Suprapubic skin (tissue), 3 donors: ENCODE measurements around the gene TGM6.

Experiments used
- CTCF ChIP-seq, 2 donors: fragments of 200-600 bp in 1 of 2; fragments of 450-650 bp in 1 of 2; sonication (generic) in 1 of 2; IDR thresholded peaks; one replicate each; pipeline ENCODE4 v1.5.1; 2016 to 2019; ENCODE audit warnings: antibody characterized with exemption in 2 of 2, mild to moderate bottlenecking in 1 of 2, moderate library complexity in 1 of 2
- POLR2A ChIP-seq, 2 donors: fragments of 450-650 bp; IDR thresholded peaks; one replicate each; pipeline ENCODE4 v1.6.1; 2017; ENCODE audit warnings: antibody characterized with exemption in 2 of 2, mild to moderate bottlenecking in 2 of 2, moderate library complexity in 2 of 2

GRCh38 chr20:2396241-2396814, 15.6 kb downstream of the TGM6 start:
- TF ChIP-seq CTCF (IDR thresholded peaks at IDR 0.05) (no peak), POLR2A (IDR thresholded peaks at IDR 0.05) (no peak)
